Glutamatergic neuron (in vitro differentiated cells): ENCODE data around the gene COG7. TPM values are rescaled to one million over a fixed set of nuclear protein-coding genes. Genes with fewer than 3 reads are reported as not detected.

Source experiments
- DNase-seq: peaks from one replicate; pipeline ENCODE4 v3.0.0; 2022
- H3K27ac Mint-ChIP-seq: one replicate; pipeline ENCODE4 v1.8.0; 2020; ENCODE audit warnings: mild to moderate bottlenecking, mixed read lengths, inconsistent platforms; ENCODE audit not compliant: unreplicated experiment
- H3K27me3 Mint-ChIP-seq: one replicate; pipeline ENCODE4 v1.8.0; 2020; ENCODE audit warnings: mild to moderate bottlenecking, moderate library complexity, mixed read lengths, inconsistent platforms; ENCODE audit not compliant: unreplicated experiment
- H3K36me3 Mint-ChIP-seq: one replicate; pipeline ENCODE4 v1.8.0; 2020; ENCODE audit warnings: mild to moderate bottlenecking, mixed read lengths, inconsistent platforms; ENCODE audit not compliant: unreplicated experiment
- H3K4me1 Mint-ChIP-seq: one replicate; pipeline ENCODE4 v1.8.0; 2020; ENCODE audit warnings: mild to moderate bottlenecking, low read depth, mixed read lengths, inconsistent platforms; ENCODE audit not compliant: unreplicated experiment
- H3K4me3 Mint-ChIP-seq: one replicate; pipeline ENCODE4 v1.8.0; 2020; ENCODE audit warnings: mild to moderate bottlenecking, mixed read lengths, inconsistent platforms; ENCODE audit not compliant: unreplicated experiment
- H3K9me3 Mint-ChIP-seq: one replicate; pipeline ENCODE4 v1.8.0; 2020; ENCODE audit warnings: mild to moderate bottlenecking, moderate library complexity, mixed read lengths, inconsistent platforms; ENCODE audit not compliant: unreplicated experiment
- CTCF ChIP-seq: fragments of 200-600 bp; sonication (generic); IDR thresholded peaks from one replicate; pipeline ENCODE4 v1.5.0; 2021; ENCODE audit not compliant: partially characterized antibody, unreplicated experiment
- total RNA-seq: library from RNA; stranded (reverse); fragmentation: NEBNext Ultra II Directional; extraction: Animal tissue kit (Norgen Biotek cat#: 25700); gene quantifications from one replicate; pipeline ENCODE4 v1.2.1, GENCODE V29; 2021; ENCODE audit not compliant: unreplicated experiment

The COG7 gene
- total RNA-seq, 1 donor from 2014 or later, result 12.7 TPM

- Mint-ChIP-seq H3K36me3 (no peaks in the 10 kb centered on the region), H3K9me3 (no peaks in the 10 kb centered on the region), H3K27ac (no peak overlapping the region), H3K4me1 (no peaks in the 10 kb centered on the region), H3K27me3 (peaks cover 2% of the 10 kb centered on the region), H3K4me3 (no peak overlapping the region)
- TF ChIP-seq CTCF, result no peak
- no peak for DNase-seq
Observed at GRCh38 chr16:23342083-23342640, 110.8 kb downstream of the COG7 start.

GRCh38 chr16:23339787-23340186 is 113.2 kb downstream of the COG7 start:
- Mint-ChIP-seq H3K36me3 (no peaks in the 10 kb centered on the region), H3K4me1 (no peaks in the 10 kb centered on the region), H3K27ac (no peak overlapping the region), H3K9me3 (no peaks in the 10 kb centered on the region), H3K4me3 (no peak overlapping the region), H3K27me3 (peaks cover under 1% of the 10 kb centered on the region)
- no peak for TF ChIP-seq CTCF
- no peak for DNase-seq

Other genes with a start within 250 kb of the COG7 start
- 0.34 TPM for gene SCNN1B, start 150.9 kb downstream of the COG7 start, total RNA-seq
- gene GGA2, start 57.3 kb upstream of the COG7 start, total RNA-seq, result 51.6 TPM
- 8.3 TPM for gene EARS2, start 104.2 kb upstream of the COG7 start, total RNA-seq
- gene UBFD1, start 104.5 kb upstream of the COG7 start, total RNA-seq, result 103 TPM
- 76.0 TPM for gene NDUFAB1, start 143.1 kb upstream of the COG7 start, total RNA-seq
- 14.4 TPM for gene PALB2, start 188.1 kb upstream of the COG7 start, total RNA-seq
- gene DCTN5, start 188.3 kb upstream of the COG7 start, total RNA-seq, result 96.5 TPM
- 16.9 TPM for gene PLK1, start 225.7 kb upstream of the COG7 start, total RNA-seq